K562 (cell line): ENCODE results near the gene CD14. TPM values are rescaled to one million over a fixed set of nuclear protein-coding genes. Genes with fewer than 3 reads are reported as not detected.

Source experiments
- CBFA2T3 ChIP-seq: fragments of 450-650 bp; IDR thresholded peaks from 2 replicates; pipeline ENCODE4 v1.6.1; 2017
- ELF2 ChIP-seq: fragments of 250-450 bp; sonication (Bioruptor Pico); IDR thresholded peaks from 2 replicates; pipeline ENCODE4 v1.5.0; 2021; ENCODE audit warnings: mild to moderate bottlenecking
- KAT2B ChIP-seq: IDR thresholded peaks from one replicate; pipeline ENCODE4 v1.6.1; 2012; ENCODE audit warnings: low read depth, mild to moderate bottlenecking, control low read depth, inconsistent platforms, low read length, moderate library complexity
- MCM5 ChIP-seq: fragments of 450-650 bp; IDR thresholded peaks from 2 replicates; pipeline ENCODE4 v1.6.1; 2016; ENCODE audit warnings: low read depth
- MYNN ChIP-seq, 2 experiments: sonication (generic); formaldehyde crosslinking in 1 of 2; IDR thresholded peaks; 2 replicates each; pipeline versions ENCODE4 v1.5.0 to v1.6.1; 2016 to 2020; ENCODE audit warnings: antibody characterized with exemption in 1 of 2, missing genetic modification reagents in 1 of 2
- NFRKB ChIP-seq: fragments of 450-650 bp; IDR thresholded peaks from 2 replicates; pipeline ENCODE4 v1.6.1; 2016; ENCODE audit warnings: low read depth
- NR4A1 ChIP-seq, 2 experiments: fragments of 250-450 bp in 1 of 2; fragments of 450-650 bp in 1 of 2; sonication (Bioruptor Pico) in 1 of 2; IDR thresholded peaks; 2 replicates each; pipeline versions ENCODE4 v1.4.0 to v1.6.1; 2016 to 2020; ENCODE audit warnings: mild to moderate bottlenecking in 2 of 2, missing compliant biosample characterization in 1 of 2, missing genetic modification characterization in 1 of 2, moderate library complexity in 1 of 2
- POLR3G ChIP-seq: IDR thresholded peaks from 2 replicates; pipeline ENCODE4 v1.6.1; 2011; ENCODE audit not compliant: insufficient read length, insufficient replicate concordance; ENCODE audit errors: extremely low read depth
- SIN3B ChIP-seq: fragments of 450-650 bp; IDR thresholded peaks from 2 replicates; pipeline ENCODE4 v1.6.1; 2017; ENCODE audit warnings: low read depth, mild to moderate bottlenecking, moderate library complexity
- TSC22D4 ChIP-seq: fragments of 450-650 bp; IDR thresholded peaks from 2 replicates; pipeline ENCODE4 v1.6.1; 2016; ENCODE audit warnings: missing genetic modification characterization, missing biosample characterization, control low read depth
- ZNF324 ChIP-seq: fragments of 250-450 bp; sonication (Bioruptor Pico); IDR thresholded peaks from 2 replicates; pipeline ENCODE4 v1.4.0; 2020; ENCODE audit warnings: mild to moderate bottlenecking
- ZNF436 ChIP-seq: fragments of 250-450, 450-650 bp; sonication (Bioruptor Pico); formaldehyde crosslinking; IDR thresholded peaks from 2 replicates; pipeline ENCODE4 v1.7.0; 2020; ENCODE audit warnings: mild to moderate bottlenecking
- polyA plus RNA-seq, 8 experiments: library from polyadenylated mRNA; depleted of rRNA in 4 of 8; stranded (reverse) in 5 of 8; unstranded in 3 of 8; fragments of >200 nt; fragmentation: Nextera tagmentation in 2 of 8; fragmentation: Illumina TruSeq in 1 of 8; extraction: Ambion mirVana in 2 of 8; extraction: Trizol in 1 of 8; gene quantifications; 2 replicates each; pipeline versions ENCODE4 v1.2.1 to v1.2.3, GENCODE V29; 2011 to 2014; ENCODE audit warnings: inconsistent platforms in 1 of 8, missing spikeins in 1 of 8
- total RNA-seq, 7 experiments: library from RNA; depleted of rRNA in 6 of 7; stranded (reverse); fragments of >200 nt in 6 of 7; fragmentation: Illumina TruSeq in 2 of 7; extraction: Trizol in 2 of 7; gene quantifications; 2 replicates each; pipeline versions ENCODE4 v1.2.1 to v1.2.3, GENCODE V29; 2011 to 2021; ENCODE audit warnings: low replicate concordance in 1 of 7
- TF ChIP-seq, protein P1 (sequence below): sonication (generic); formaldehyde crosslinking; IDR thresholded peaks from 2 replicates; pipeline ENCODE4 v1.8.1; 2023; ENCODE audit warnings: mild to moderate bottlenecking, missing genetic modification reagents
- TF ChIP-seq, protein P2 (sequence below): fragments of 200-600 bp; sonication (generic); IDR thresholded peaks from one replicate; pipeline ENCODE4 v1.6.1; 2012; ENCODE audit warnings: mild to moderate bottlenecking, low read depth, low read length, inconsistent platforms
- TF ChIP-seq, protein P3 (sequence below): sonication (generic); formaldehyde crosslinking; IDR thresholded peaks from 2 replicates; pipeline ENCODE4 v1.8.0; 2022; ENCODE audit warnings: mild to moderate bottlenecking, missing genetic modification reagents

Gene CD14
- total and polyA plus RNA-seq, 9 of the 15 experiments (the other 6 are each of a cell fraction or from before 2014, with no cell fraction given) = 0.07 to 0.47 (median 0.14) TPM; not detected in 2

DNA sequence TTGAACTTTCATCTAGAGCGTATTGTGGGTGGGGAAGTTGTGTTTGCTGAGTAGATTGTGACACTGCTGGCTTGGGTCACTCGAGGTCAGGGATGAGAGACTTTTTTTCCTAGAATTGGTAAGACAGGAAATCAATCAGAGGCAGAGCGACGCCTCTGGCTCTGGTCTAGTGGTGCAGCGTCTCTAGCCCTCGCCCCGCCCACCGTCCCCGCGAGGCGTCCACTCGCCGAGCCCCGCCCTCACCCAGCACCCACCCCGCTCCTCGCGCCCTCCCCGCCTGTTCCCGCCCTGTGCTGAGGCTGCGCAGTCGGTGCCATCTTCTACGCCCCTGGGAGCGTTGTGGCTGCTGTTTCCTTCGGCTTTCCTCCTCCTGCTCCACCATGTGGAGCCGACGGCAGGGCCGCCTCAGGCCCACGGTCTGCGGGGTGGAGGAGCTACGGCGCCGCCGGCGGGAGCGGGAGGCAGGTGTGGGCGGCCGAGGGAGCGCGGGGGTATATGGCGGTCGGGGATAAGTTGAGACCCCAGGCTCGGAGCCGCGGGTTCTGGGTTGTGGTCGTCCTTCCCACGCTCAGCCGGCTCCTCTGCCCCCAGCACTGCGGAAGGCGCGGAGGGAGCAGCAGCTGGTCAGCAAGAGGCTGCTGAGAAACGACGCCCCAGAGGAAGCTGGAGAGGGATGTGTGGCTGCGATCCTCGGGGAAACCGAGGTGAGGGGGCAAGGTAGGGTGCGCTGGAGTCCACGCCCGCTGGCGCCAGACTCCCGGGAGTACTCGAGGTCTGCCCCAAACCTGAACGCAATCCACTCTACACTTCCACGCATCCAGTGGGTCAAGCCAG, 6.4 kb upstream of the CD14 start, which contains the start of gene TMCO6 (continued):
- TF ChIP-seq, protein P1, sequence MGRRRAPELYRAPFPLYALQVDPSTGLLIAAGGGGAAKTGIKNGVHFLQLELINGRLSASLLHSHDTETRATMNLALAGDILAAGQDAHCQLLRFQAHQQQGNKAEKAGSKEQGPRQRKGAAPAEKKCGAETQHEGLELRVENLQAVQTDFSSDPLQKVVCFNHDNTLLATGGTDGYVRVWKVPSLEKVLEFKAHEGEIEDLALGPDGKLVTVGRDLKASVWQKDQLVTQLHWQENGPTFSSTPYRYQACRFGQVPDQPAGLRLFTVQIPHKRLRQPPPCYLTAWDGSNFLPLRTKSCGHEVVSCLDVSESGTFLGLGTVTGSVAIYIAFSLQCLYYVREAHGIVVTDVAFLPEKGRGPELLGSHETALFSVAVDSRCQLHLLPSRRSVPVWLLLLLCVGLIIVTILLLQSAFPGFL (CRISPR knock-in tag) = no peak
- TF ChIP-seq, protein P2, sequence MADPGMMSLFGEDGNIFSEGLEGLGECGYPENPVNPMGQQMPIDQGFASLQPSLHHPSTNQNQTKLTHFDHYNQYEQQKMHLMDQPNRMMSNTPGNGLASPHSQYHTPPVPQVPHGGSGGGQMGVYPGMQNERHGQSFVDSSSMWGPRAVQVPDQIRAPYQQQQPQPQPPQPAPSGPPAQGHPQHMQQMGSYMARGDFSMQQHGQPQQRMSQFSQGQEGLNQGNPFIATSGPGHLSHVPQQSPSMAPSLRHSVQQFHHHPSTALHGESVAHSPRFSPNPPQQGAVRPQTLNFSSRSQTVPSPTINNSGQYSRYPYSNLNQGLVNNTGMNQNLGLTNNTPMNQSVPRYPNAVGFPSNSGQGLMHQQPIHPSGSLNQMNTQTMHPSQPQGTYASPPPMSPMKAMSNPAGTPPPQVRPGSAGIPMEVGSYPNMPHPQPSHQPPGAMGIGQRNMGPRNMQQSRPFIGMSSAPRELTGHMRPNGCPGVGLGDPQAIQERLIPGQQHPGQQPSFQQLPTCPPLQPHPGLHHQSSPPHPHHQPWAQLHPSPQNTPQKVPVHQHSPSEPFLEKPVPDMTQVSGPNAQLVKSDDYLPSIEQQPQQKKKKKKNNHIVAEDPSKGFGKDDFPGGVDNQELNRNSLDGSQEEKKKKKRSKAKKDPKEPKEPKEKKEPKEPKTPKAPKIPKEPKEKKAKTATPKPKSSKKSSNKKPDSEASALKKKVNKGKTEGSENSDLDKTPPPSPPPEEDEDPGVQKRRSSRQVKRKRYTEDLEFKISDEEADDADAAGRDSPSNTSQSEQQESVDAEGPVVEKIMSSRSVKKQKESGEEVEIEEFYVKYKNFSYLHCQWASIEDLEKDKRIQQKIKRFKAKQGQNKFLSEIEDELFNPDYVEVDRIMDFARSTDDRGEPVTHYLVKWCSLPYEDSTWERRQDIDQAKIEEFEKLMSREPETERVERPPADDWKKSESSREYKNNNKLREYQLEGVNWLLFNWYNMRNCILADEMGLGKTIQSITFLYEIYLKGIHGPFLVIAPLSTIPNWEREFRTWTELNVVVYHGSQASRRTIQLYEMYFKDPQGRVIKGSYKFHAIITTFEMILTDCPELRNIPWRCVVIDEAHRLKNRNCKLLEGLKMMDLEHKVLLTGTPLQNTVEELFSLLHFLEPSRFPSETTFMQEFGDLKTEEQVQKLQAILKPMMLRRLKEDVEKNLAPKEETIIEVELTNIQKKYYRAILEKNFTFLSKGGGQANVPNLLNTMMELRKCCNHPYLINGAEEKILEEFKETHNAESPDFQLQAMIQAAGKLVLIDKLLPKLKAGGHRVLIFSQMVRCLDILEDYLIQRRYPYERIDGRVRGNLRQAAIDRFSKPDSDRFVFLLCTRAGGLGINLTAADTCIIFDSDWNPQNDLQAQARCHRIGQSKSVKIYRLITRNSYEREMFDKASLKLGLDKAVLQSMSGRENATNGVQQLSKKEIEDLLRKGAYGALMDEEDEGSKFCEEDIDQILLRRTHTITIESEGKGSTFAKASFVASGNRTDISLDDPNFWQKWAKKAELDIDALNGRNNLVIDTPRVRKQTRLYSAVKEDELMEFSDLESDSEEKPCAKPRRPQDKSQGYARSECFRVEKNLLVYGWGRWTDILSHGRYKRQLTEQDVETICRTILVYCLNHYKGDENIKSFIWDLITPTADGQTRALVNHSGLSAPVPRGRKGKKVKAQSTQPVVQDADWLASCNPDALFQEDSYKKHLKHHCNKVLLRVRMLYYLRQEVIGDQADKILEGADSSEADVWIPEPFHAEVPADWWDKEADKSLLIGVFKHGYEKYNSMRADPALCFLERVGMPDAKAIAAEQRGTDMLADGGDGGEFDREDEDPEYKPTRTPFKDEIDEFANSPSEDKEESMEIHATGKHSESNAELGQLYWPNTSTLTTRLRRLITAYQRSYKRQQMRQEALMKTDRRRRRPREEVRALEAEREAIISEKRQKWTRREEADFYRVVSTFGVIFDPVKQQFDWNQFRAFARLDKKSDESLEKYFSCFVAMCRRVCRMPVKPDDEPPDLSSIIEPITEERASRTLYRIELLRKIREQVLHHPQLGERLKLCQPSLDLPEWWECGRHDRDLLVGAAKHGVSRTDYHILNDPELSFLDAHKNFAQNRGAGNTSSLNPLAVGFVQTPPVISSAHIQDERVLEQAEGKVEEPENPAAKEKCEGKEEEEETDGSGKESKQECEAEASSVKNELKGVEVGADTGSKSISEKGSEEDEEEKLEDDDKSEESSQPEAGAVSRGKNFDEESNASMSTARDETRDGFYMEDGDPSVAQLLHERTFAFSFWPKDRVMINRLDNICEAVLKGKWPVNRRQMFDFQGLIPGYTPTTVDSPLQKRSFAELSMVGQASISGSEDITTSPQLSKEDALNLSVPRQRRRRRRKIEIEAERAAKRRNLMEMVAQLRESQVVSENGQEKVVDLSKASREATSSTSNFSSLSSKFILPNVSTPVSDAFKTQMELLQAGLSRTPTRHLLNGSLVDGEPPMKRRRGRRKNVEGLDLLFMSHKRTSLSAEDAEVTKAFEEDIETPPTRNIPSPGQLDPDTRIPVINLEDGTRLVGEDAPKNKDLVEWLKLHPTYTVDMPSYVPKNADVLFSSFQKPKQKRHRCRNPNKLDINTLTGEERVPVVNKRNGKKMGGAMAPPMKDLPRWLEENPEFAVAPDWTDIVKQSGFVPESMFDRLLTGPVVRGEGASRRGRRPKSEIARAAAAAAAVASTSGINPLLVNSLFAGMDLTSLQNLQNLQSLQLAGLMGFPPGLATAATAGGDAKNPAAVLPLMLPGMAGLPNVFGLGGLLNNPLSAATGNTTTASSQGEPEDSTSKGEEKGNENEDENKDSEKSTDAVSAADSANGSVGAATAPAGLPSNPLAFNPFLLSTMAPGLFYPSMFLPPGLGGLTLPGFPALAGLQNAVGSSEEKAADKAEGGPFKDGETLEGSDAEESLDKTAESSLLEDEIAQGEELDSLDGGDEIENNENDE = no peak
- TF ChIP-seq ELF2 (CRISPR knock-in tag) (no peak), KAT2B (no peak), ZNF436 (CRISPR knock-in tag) (no peak), NR4A1 (CRISPR knock-in tag; IDR thresholded peaks at IDR 0.05) (no peak), NR4A1 (tag; IDR thresholded peaks at IDR 0.05) (no peak), NFRKB (no peak), MCM5 (no peak), ZNF324 (no peak), CBFA2T3 (peak; percentile 56; the same call in 1 of the 2 replicates), POLR3G (no peak), SIN3B (peak; percentile 14; the same call in 1 of the 2 replicates), TSC22D4 (tag) (no peak), MYNN (IDR thresholded peaks at IDR 0.05) (peak; percentile 54; the same call in 1 of the 2 replicates), MYNN (CRISPR knock-in tag; IDR thresholded peaks at IDR 0.05) (no peak)
- TF ChIP-seq, protein P3, sequence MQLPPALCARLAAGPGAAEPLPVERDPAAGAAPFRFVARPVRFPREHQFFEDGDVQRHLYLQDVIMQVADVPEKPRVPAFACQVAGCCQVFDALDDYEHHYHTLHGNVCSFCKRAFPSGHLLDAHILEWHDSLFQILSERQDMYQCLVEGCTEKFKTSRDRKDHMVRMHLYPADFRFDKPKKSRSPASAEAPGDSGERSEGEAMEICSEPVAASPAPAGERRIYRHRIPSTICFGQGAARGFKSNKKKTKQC (CRISPR knock-in tag) = peak; percentile 23; the same call in 1 of the 2 replicates
